ENCODE measurements around the gene MOG.

MOG gene

DNA sequence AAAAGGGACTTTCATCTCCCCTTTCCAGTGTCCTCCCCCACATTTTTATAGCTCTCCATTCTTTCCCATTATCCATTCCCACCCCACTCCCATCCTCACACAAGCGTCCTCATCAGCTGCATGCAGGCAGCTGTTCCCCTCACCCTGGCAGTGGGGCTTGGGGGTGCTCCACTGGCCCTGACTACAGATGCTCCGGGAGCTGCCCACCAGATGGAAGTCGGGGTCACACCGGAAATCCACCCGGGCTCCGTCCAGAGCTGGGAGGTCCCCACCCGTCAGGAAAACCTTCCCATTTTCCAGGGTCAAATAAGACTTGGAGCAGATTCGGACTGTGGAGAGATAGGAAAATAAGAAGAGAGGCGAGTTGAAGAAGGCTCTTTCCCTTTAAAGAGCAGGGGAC, 26.6 kb upstream of the MOG start:
- Histone ChIP-seq H3K4me3 (replicated peaks; ENCODE audit: insufficient read depth, low read length) (no peak overlapping the region), H3K27me3 (ENCODE audit: insufficient read depth, poor library complexity, severe bottlenecking) (peaks cover 65% of the 10 kb centered on the region), H3K27ac (replicated peaks) (no peak overlapping the region)
- DNase-seq (ENCODE audit: low read depth in 1 of 2, low spot score in 1 of 2): no peak
- TF ChIP-seq SPI1 (IDR thresholded peaks at IDR 0.05; ENCODE audit: borderline replicate concordance, low read depth) (no peak), GABPA (IDR thresholded peaks at IDR 0.05; ENCODE audit: low read depth) (no peak), REST (IDR thresholded peaks at IDR 0.05; ENCODE audit: insufficient replicate concordance, low read depth) (no peak), POLR2AphosphoS5 (IDR thresholded peaks at IDR 0.05; ENCODE audit: low read depth) (no peak)

- Histone ChIP-seq H3K4me3 (replicated peaks; ENCODE audit: insufficient read depth, low read length) (no peak overlapping the region), H3K27ac (replicated peaks) (no peak overlapping the region), H3K27me3 (ENCODE audit: insufficient read depth, poor library complexity, severe bottlenecking) (peaks cover 63% of the 10 kb centered on the region)
- DNase-seq (ENCODE audit: low read depth in 1 of 2, low spot score in 1 of 2): no peak
- TF ChIP-seq POLR2AphosphoS5 (IDR thresholded peaks at IDR 0.05; ENCODE audit: low read depth): no peak
- TF ChIP-seq SPI1 (IDR thresholded peaks at IDR 0.05; ENCODE audit: borderline replicate concordance, low read depth): no peak
- TF ChIP-seq REST (IDR thresholded peaks at IDR 0.05; ENCODE audit: insufficient replicate concordance, low read depth): no peak
- no peak for TF ChIP-seq GABPA (IDR thresholded peaks at IDR 0.05; ENCODE audit: low read depth)
- TF ChIP-seq, protein P1, sequence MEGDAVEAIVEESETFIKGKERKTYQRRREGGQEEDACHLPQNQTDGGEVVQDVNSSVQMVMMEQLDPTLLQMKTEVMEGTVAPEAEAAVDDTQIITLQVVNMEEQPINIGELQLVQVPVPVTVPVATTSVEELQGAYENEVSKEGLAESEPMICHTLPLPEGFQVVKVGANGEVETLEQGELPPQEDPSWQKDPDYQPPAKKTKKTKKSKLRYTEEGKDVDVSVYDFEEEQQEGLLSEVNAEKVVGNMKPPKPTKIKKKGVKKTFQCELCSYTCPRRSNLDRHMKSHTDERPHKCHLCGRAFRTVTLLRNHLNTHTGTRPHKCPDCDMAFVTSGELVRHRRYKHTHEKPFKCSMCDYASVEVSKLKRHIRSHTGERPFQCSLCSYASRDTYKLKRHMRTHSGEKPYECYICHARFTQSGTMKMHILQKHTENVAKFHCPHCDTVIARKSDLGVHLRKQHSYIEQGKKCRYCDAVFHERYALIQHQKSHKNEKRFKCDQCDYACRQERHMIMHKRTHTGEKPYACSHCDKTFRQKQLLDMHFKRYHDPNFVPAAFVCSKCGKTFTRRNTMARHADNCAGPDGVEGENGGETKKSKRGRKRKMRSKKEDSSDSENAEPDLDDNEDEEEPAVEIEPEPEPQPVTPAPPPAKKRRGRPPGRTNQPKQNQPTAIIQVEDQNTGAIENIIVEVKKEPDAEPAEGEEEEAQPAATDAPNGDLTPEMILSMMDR (IDR thresholded peaks at IDR 0.05; ENCODE audit: insufficient read depth, low read length): no peak
These were observed 25.6 kb upstream of the MOG start for GRCh38 chr6:29631209-29631810.

GRCh38 chr6:29631860-29632731, 24.8 kb upstream of the MOG start:
- no peak for DNase-seq (ENCODE audit: low read depth in 1 of 2, low spot score in 1 of 2)
- Histone ChIP-seq H3K27me3 (ENCODE audit: insufficient read depth, poor library complexity, severe bottlenecking) (peaks cover 57% of the 10 kb centered on the region), H3K27ac (replicated peaks) (no peak overlapping the region)

More at GRCh38 chr6:29631860-29632731, 24.8 kb upstream of the MOG start:
- H3K4me3 ChIP-seq (replicated peaks; ENCODE audit: insufficient read depth, low read length): peak overlapping the region; percentile 28
- TF ChIP-seq SPI1 (IDR thresholded peaks at IDR 0.05; ENCODE audit: borderline replicate concordance, low read depth) (no peak), GABPA (IDR thresholded peaks at IDR 0.05; ENCODE audit: low read depth) (no peak)
- TF ChIP-seq, protein P1 (IDR thresholded peaks at IDR 0.05; ENCODE audit: insufficient read depth, low read length): no peak

Measured in HL-60 (cell line).